Measurements from ENCODE around the gene OTOGL.
"Not testable (repeated sequence)": the region's sequence is repeated elsewhere in the genome, so short reads cannot be mapped to it uniquely, and the experiment has no call there.

The OTOGL gene

DNA sequence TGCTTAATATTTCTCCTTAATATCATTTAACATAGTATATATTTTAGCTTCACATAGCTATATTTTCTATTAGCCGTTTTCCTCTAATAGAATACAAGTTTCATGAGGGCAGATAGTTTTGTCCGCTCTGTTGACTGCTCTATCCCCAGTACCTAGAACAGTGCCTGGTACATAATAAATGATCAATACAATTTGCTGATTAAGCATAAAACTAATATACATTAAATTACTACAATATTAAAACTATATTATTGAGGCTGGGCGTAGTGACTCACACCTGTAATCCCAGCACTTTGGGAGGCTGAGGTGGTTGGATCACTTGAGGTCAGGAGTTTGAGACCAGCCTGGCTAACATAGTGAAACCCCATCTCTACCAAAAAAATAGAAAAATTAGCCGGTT is 128.6 kb downstream of the OTOGL start:
- not testable (repeated sequence) for DNase-seq

DNA sequence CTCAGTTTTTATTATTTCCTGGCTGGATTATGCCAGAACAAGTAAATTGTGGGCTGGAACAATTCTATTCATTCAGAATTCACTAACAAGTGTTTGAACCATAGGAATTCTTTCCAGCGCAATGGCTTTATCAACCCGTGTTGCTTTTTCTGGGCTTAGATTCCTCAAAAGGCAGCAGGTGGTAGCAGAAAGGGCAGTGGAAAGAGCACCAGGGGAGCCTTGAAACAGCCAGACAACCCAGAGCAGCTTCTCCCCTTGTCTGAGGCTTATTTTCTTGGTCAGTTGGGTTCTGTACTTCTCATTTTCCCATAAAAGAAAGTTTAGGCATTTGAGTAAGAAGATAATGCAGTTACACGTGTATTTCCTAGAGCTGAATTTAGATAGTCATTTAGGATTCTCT is 130.7 kb downstream of the OTOGL start:
- DNase-seq, result no peak

DNA sequence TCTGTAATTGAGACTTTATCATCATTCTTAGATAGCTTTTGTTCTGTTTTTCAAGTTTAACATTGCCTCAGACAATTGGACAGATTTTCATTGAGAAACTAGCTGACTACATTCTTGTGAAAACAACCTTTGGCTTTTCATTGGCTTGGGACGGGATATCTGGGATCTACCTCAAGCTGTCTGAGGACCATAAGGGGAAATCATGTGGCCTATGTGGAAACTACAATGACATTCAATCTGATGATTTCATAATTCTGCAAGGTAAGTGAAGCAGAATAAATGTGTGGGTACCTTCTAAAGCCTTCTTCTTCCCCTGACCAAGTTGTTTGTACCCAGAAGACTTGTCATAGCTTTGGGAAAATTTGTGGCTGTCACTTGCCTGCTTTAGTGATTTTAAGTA is 133.5 kb downstream of the OTOGL start:
- DNase-seq, result no peak

DNA sequence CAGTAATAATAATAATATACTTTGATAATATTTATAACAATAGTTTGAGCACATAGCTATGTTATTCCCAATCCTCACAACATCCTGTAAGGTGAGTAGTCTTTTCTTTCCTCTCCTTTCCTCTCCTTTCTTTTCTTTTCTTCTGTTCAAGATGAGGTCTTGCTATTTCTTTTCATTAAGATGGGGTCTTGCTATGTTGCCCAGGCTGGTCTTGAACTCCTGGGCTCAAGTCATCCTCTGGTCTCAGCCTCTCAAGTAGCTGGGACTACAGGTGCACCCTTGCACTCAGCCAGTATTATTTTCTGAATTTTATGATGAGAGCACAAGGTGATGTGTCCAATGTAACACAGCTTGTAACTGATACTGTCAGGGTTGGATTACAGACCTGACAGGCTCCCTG is 134.6 kb downstream of the OTOGL start:
- DNase-seq, result no peak

DNA sequence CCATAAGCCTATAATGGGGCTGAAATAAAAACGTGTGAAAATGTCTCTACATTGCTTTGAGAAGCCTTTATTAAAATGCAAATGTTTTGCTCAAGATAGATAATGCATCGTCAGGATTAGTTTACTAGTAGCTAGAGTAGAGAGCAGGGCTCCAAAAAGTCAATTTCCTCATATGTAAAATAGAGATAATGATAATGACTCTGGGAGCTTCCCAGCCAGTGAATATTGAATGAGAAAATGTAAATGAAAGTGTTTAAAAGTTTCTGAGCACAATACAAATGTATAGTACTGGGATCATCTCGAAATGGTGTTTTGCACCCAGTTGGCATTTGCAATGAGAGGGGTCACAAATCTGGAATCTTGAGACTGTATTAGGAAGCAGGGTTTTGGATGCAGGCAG is 135.3 kb downstream of the OTOGL start:
- DNase-seq, result peak; percentile 34

DNA sequence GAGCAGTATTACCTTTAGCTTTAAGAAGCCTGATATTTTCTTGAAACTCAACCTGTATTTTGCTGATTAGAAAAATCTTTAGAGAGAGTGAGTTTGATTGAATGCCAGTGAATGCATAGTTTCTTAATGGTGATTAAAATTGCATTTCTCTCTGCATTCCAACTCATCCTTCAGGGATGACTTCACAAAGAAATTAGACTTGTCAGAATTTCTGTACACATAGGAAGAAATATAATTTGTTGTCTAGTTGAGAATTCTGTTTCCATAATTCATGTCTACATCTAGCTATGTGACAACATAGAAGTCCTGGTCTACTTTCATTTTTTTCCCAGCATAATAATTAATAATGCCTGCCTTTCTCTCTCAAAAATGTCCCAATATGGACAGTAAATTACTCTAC is 136.6 kb downstream of the OTOGL start:
- no peak for DNase-seq

DNA sequence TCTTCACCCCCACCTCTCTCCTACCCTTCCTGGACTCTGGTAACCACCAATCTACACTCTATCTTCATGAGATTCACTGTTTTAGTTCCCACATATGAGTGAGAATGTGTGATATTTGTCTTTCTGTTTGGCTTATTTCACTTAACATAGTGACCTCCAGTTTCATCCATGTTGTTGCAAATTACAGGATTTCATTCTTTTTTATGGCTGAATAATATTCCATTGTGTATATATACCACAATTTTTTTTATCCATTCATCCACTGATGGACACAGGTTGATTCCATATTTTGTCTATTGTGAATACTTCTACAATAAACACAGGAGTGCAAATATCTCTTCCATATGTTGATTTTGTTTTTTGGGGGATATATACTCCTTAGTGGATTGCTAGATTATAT is 140.5 kb downstream of the OTOGL start:
- no peak for DNase-seq

DNA sequence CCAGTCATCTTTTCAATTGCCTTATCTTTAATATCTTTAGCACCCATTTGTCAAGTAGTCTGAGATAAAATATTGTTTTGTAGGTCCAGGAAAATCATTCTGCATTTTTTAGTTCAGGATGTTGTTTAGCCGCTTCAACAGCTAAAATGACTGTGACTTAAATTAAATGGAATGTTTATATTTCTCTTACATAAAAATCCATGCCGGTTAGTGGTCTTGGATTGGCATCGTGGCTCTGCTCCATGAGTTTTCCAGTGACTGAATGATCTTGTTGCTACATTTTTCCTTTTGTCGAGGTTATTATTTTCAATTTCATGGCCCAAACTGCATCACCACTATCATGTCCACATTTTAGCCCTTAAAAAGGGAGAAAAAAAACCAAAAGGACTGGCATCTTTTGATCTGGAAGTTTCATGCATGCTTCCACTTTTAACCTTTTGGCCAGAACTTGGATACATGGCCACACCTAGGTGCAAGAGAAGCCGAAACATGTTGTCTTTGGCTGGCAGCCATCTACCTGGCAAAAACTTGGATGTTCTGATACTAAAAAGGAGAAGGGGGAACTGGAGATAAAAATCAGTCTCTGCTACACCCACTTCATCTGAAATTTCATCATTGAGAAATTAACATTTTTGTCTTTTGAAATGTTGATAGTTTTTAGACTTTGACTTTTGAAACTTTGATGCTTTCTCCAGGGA is 142.4 kb downstream of the OTOGL start:
- DNase-seq, result peak; percentile 86

DNA sequence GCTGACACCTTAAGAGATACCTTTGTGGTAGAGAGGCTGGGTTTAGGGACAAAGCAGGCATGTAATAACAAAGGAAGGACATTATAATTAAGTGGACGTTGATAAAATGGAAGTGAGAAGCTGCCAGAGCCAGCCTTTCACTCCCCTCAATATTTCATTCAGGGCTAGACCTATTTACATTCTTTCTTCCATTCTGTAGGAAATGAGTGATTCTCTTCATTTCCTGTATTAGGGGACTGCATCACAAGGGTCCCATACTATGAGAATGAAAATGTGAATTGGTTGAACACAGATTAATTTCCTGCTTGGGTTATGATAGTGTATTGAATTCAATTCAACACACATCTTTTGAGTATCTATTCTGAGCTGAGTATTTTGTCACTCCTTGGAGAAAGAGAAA is 143.0 kb downstream of the OTOGL start:
- peak; percentile 14 for DNase-seq

DNA sequence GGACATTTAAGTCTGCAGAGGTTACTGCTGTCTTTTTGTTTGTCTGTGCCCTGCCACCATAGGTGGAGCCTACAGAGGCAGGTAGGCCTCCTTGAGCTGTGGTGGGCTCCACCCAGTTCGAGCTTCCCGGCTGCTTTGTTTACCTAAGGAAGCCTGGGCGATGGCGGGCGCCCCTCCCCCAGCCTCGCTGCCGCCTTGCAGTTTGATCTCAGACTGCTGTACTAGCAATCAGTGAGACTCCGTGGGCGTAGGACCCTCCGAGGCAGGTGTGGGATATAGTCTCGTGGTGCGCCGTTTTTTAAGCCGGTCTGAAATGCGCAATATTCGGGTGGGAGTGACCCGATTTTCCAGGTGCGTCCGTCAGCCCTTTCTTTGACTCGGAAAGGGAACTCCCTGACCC is 150.2 kb downstream of the OTOGL start:
- not testable (repeated sequence) for DNase-seq

DNA sequence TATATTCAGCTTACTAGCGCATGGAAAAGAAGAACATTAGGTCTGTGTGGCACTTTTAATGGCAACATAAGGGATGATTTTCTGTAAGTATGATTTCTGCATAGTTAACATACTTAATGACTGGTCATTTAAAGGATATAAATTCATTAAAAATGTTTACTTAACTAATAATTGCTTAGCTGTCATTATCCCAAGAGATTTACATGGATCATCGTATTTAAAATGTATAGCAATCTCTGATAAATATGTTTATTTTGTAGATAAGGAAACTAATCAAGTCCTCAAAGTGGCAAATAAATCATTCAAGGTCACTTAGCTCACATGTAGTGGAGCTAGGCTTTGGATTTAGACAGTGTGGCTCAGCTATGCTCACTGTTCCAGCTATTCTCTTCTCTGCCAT is 158.6 kb downstream of the OTOGL start:
- DNase-seq, result no peak

DNA sequence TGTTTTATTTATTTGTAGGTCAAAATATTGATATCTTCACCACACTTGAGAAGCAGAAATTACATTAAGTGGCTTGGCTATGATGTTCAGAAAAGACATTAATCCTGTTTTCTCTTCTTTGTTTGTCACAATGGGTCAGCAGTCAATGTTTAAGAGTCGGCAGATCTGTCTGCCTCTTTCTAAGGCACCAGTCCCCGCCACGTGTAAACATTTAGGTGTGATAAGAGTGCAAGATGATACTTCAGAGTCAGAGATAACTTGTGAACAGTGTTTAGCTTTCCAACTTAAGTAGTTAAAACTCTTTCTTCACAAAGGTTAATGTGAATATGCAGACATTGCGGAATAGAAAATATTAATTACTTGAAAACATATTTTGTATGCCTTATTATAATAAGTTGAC is 160.9 kb downstream of the OTOGL start:
- no peak for DNase-seq

DNA sequence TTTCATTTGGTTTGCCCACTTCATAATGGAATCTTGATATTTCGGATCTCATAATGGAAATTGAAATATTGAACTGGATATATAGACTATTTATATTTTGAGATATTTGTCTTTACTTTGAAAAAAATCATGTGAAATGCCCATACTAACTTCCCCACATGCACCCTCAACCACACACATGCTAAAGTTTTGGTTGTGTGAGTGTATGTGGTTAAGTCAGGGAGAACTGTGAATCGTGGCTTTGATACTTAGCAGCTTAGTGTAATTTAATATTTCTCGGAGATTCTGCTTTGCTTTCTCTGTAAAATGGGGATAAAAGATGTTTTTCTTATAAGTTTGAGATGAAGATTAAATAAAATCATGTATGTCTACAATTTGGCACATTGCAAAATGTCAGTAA is 162.1 kb downstream of the OTOGL start:
- DNase-seq, result no peak

DNA sequence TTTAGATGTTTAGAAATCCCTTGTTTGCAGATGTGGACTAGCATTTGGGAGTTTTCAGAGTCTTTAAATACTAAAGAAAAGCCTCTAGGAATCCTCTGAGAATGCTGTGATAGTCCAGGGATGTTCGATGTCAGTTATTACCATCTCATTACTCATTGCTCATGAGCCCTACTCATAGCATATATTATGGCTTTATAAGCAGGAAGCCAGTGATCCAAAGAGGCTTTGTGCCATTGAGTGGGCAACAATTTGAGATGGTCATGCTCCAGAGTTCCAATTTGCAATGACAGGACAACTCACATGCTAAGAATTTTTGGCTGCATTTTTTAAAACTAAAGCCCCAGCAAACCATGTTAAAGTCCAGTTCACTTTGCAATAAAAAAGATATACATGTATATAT is 163.0 kb downstream of the OTOGL start:
- DNase-seq, result peak; percentile 71

DNA sequence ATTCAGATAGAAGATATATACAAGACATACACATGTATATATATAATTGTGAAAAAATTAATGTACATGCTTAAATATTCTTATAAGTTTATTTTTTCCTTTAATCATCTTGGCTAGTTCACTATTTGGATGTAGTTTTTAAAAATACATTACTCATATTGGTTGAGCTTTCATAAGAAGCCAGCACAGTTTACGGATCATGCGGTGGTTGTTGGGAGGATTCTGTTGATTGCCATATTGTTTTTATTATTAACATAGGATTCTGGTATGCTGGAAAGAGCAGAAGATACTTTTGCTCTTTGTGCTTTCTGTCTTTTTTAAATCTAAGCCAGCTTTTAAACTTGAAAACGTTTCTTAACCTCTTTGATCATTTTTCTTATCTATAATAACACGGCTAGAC is 163.4 kb downstream of the OTOGL start:
- DNase-seq, result peak; percentile 39

DNA sequence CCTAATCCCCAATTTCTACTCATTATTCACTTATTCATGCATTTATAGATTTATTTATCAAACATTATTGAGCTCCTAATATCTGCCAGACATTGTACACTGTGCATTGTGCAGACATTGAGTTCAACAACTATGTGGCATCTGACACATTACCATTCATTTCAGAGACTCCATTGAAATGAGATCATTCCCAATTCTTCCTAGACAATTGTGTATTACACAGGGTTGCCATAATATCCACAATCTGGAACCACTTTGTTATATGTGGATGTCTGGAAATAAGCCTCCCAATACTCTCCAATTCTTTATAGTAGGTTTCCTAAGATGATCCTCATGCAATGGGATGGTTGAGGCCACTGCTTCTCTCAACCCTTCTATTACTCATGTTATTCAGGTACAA is 165.0 kb downstream of the OTOGL start:
- peak; percentile 44 for DNase-seq

DNA sequence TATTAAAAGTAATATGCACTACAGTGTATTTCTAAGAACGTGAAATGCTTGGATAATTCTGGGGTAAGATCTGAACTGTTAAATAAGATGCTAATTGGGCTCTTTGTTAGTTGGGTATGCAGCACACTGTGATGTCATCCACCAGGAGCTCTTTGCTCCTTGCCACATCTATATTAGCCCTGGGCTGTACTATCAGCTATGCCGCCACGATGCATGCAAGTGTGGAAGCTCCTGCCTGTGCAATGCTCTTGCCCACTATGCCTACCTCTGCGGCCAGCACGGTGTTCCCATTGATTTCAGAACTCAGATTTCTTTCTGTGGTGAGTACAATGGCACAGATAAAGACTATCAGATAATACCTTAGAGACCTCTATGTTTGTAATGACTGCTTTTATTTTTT is 165.6 kb downstream of the OTOGL start:
- DNase-seq, result no peak

DNA sequence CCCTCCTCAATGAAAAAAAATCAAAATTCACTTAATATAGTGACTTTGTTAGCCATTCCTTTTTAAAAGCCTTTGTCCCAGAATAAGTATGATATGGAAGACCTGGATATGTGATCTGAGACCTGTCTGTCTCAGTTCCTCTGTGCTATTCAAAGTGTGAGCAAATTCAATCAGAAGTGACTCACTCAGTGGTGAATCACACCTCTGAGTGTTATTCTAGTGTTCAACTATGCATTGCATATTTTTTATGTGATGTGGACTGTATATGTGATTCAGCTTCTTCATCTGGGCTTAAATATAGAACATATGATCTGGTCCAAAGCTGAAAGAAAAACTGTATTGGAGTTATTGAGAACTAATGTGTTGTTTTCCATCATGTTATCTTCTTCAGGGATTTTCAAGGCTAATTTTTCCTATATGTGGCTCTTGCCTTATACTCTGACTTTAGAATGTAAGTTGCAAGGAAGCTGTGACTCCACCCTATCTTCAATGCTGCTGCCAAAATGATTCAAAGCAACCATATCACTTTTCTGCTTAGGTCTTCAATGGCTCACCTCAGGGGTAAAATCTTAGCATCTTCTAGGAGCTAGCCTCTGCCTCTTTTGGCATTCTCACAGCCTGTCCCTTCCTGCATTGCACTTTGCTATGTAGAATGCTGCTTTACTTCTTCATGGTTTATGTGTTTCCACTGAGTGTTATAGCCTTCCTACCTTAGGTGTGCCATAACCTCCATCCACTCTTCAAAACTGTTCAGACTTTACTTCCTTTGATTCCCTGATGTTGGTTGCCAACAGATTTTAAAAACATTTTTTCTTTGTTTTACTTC is 169.8 kb downstream of the OTOGL start:
- DNase-seq, result peak; percentile 96

DNA sequence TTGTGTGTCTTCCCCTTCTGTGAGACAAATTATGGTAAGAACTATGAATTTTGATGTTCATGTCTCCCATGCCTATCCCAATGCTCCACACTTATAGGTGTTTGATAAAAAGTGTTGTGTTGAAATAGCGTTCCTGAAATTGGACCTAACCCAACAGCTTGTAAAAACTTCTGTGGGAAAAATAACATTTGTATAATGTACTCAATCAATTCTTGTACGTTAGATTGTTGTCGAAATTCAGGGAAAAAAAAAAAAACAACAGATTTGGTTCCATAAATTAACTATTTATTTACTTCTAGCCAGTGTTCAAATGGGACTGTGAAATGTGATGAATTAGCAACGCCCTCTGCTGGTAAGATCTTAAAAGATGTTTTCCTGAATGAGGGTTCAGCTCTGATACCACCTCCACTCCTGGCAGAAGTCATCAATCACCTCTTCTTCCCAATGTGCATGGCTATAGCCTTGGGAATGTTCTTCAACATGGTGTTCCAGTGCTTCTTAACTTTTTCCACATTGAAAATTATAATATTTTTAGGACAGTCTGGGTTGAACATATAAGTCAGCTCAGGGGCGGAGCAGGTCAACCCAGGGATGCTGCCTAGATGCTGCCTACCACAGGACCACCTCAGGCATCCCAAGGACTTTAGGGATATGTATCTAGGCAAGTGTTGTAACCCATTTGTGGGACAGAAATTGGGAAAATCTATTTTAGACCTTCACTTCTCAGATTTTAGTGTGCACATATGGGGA is 170.6 kb downstream of the OTOGL start:
- peak; percentile 64 for DNase-seq

DNA sequence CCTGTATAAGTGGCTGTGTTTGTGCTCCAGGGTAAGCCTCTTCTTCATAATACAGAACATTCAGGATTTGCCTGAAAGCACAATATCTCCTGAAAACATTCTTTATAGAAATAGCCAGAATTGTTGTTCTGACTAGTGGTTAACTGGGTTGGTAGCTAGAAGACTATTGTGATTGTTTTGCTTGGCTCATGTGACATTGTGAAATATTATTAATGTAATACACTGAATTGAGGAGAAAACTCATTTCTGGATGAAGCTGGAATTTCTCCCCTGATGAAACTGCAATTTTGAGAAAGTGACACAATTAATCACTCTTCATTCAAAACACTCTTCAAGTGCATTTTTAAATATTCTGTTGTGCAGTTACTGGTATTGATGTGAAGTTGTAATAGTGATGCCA is 172.4 kb downstream of the OTOGL start:
- no peak for DNase-seq

DNA sequence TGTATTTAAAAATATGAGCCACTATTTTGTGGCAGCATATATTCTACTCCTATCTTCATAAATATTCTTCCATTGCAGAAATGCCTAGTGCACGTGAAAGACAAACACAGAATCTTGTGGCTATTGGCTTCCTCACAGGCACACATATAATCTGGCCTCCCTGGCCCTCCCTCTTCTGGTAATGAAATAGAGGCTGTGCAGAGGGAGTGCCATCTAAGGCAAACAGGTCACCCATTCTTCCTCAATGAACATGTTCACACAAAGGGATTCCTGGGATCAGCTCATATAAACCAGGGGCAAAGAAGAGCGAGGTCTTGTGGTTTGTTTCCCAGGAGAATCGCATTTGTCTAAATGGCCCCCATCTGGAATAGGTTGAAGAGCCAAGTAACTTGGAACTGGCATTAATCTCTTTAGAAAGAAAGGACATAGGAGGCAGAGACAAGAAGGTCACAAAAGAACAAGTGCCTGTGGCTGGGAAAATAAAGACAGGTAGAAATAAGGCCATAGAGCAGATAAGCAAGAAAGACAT is 173.1 kb downstream of the OTOGL start:
- DNase-seq, result no peak

DNA sequence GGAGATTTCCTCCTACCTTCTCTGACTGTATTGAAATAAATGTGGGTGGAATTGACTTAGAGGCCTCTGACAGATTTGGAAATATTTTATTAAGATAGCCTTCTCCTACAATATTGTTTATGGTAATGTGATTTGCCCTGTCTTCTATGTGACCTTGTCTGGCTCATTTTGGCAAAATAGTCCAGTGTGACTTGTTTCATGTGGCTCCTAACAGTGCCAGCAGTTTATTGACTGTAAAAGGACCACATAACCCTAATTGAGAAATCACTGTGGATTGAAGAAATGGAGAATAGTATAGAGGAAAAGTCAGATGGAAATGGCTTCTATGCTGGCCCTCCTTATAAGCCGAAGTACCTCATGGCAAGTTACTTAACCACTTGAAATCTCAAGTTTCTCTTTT is 173.8 kb downstream of the OTOGL start:
- DNase-seq, result no peak

DNA sequence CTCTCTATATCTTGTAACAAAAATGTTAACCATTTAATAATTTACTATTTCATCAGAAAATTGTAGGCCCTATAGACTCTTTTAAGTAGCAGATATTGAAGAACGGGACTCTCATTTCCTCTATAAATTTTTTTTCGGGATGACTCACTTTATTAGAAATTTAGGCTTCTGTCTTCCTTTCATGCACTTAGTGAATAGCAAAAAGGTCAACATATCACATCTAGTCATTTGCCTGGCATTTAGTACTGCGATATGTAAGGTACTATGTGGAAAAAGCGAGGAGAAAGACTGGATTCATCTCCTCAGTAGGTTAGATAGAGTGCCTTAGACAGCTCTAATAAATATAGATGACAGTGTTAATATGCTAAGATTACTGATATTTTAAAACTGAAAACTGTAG is 178.4 kb downstream of the OTOGL start:
- DNase-seq, result no peak
